GDM1 (cell line): Measurements from ENCODE around the gene ADGRA1.

Experiments
- DNase-seq: peaks from one replicate; lab custom pipeline; 2025; lab: John Stamatoyannopoulos, UW

ADGRA1 gene

DNA sequence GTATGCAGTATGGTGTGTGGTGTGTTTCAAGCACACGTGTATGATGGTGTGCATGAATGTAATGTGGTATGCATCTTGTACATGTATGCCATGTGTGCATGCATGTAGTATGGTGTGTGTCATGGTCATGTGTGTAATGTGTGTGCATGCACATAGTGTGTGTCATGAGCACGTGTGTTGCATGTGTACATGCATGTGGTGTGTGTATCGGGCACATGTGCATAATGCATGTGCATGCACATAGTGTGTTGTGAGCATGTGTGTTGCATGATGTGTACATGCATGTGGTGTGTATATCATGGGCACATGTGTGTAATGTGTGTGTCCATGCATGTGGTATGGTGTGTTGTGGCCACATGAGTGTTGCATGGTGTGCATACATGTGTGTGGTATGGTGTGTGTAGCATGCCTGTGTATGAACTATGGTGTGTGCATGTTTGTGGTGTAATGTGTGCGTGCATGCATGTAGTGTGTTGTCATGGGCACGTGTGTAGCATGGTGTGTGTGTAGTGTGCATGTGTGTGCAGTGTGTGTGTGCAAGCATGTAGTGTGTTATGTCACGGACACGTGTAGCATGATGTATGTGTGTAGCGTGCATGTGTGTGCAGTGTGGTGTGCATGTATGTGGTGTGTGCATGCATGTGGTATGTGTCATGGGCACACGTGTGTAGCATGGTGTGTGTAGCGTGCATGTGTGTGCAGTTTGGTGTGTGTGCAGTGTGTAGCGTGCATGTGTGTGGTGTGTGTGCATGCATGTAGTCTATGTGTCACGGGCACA, 89.8 kb downstream of the ADGRA1 start:
- no peak for DNase-seq

DNA sequence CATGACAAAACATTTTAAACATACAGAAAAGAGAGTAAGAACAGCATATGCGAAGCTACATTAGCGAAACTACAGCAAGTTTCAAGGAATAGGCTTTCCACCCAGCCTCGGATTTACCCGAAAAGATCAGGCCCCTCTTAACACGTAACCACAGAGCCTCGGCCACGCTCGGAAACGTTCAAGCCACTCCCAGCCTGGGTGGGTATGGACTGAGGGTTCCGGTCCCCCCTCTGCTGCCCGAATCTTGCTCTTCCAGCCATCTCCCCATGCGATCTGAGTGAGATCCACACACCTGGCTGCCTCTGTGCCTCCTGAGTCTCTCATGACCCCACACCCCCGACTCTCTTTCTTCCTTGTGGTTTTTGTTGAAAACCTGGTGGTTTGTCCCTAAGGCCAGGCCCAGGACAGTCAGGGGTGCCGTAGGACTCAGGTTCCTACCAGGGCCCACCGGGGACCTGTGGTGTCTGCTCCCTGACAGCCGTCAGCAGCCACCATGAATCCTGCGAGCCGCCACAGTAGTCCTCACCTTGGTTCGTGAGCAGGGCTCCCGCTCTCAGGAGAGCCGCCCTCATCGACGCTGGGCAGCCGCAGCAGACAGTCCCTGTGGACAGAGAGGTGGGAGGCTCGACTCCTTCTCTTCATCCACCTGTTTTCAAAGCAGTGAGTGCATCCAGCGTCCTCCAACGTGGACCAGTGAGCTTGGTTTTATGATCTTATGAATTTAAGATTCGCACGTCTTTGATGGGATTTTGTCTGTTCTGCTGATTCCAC, 90.8 kb downstream of the ADGRA1 start:
- no peak for DNase-seq

DNA sequence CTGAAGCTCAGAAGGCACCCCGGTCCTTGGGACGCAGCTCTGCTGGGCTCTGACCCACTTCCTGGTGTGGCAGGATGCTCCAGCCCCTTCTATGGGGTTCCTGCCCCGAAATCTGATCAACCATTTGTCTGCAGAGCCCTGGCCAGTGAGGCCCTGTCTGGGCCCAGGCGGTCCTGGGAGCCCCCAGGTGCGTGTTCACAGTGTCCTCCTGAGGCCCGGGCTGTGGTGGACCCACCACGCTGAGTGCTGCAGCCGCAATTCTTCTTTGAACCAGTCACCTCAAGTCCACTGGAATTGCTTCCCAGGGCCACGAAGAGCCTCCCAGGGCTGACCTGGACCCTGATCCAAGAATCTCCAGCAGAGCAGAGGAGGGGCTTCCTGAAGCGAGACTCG, 91.4 kb downstream of the ADGRA1 start:
- no peak for DNase-seq

- no peak for DNase-seq
Observed at GRCh38 chr10:133179651-133180050, 91.9 kb downstream of the ADGRA1 start.

DNA sequence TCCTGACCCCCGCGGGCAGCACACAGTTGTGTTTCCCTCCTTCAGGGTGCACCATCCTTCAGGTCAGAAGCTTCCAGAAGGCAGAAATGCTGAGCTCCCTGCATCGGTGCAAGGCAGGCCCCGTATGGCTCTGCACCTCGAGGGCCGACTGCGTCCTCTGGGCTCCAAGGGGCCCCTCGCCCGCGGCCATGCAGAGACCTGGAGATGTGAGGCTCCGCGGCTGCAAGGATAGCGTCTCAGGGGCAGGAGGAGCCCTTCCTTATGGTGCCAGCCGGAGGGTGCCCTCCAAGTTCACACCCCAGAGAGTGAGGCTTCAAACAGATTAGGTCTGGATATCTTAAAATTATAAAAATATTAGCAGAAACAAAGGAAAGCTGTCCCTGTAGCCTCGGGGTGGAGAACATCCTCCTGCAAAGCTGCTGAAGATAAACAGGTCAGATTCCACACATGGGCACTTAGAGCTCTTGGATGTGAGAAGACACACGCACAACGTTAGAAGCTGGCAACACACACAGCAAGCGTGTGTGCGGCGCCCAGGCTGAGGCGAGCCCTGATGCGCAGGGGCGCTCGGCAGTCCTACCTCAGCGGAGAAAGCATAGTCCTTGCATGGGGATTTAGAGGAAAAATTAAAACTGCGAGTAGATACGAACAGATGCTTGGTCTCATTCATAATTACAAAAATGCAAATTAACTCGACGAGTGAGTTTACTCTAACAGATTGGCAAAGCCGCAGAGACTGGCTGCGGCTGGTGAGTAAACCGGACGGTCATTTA, 92.7 kb downstream of the ADGRA1 start:
- DNase-seq: no peak

DNA sequence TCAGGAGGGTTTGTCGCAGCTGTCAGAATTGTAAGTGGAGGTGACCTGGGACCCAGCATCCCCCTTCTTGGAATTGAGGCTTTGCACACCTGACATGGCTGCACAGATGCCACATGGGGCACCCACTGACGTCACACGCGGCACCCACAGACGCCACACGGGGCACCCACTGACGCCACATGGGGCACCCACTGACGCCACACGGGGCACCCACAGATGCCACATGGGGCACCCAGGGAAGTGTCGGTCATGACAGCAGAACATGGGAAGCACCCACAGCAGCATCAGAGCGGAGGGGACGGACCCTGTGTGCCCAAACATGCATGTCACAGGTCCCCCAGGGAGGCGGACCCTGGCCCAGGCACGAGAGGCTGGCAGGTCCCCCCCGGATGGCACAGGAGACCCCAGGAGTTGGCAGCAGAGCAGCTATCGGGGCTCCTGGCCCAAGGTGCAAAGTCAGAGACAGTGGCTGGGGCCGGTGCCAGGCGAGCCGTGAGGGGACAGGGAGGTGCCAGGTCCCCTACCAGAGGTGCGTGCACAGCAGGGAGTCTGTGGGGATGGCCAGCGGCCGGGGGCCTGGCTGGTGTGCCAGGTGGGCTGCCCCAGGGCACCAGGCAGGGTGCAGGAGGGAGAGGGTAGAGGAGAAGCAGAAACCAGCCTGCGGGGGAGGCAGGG, 93.4 kb downstream of the ADGRA1 start:
- DNase-seq: no peak
